ENCODE measurements around the gene CD248.

CD248 gene

DNA sequence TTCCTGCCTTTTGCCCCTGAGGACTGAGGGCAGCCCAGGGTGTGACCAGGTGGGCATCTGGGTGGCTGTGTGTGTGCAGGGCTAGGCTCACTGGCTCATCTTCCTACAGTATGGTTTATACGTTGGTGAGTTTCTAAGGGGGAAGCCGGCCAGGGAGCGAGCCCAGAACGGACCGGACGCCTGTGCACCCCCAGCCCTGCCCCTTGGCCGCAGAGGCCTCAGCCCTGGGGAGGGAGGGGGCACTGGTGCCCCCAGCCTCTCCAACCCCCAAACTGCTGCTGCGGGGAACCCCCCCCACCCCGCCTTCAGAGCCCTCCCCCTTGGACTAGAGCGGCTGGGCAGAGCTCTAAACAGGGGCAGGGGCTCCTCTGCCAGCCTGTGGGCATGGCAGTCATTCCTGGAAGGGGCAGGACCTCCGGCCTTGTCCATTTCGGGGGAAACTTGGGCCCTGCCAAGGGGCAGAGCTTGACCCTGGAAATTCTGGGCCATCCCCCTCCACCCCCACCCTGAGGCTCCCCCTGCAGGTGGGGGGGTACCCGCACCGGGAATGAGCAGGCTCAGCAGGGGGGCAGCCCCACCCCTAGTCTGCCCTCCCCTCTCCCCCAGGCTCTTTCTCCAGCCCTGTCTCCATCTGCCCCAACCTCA is 33.3 kb downstream of the CD248 start:
- Histone ChIP-seq H3K4me1 (peaks cover 3 to 33% (median 28%) of the 10 kb centered on the region in 4 donors), H3K27ac (no peak overlapping the region), H3K27me3 (no peaks in the 10 kb centered on the region), H3K4me3 (no peak overlapping the region), H3K9me3 (no peaks in the 10 kb centered on the region), H3K36me3 (peaks cover 0 to 17% (median 4%) of the 10 kb centered on the region in 3 donors)
- DNase-seq: no peak
- TF ChIP-seq CTCF (IDR thresholded peaks at IDR 0.05): no peak
- intact Hi-C loops (cut with DNase I; ENCODE audit: low total_unique reads): loop anchor here (2.0 kb wide), 1 partner anchor 61 kb away; no protein-coding TSS in a partner anchor

DNA sequence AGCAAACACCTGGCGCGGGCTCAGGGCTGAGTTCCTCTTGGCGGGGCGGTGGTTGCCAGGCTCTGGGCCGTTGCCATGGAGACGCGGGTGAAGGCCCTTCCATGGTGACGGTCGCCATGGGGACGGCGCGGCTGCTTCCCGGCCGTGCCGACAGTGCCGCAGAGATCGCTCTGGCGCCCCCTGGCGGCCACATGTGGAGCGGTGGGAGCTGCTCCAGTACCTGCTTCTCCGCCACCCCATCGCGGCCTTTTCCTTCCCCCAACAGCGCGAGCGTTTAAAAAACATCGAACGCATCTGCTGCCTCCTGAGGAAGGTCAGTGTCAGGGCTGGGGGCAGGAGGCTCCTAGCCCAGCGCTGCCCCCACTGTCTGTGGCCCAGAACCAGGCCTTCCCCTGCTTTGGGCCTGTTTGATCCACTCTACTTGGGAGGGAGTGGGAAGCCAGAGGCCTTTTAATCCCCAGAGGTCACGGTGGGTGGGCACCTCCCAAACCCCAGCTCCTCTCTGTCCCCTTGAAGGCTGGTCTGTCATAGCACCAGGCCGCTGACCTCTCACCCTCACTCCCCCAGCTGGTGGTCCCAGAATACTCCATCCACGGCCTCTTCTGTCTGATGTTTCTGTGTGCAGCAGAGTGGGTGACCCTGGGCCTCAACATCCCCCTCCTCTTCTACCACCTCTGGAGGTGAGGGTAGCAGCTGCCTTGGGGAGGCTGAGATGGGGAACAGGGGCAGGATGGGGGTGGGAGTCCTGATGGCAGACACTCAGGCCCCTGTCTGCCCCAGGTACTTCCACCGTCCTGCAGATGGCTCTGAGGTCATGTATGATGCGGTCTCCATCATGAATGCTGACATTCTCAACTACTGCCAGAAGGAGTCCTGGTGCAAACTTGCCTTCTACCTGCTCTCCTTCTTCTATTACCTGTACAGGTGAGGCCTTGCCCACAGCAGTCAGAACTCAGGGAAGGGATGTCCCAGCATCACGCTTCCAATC is 34.1 kb downstream of the CD248 start:
- peaks cover 3 to 30% (median 27%) of the 10 kb centered on the region in 4 donors for H3K4me1 ChIP-seq
- no peaks in the 10 kb centered on the region for H3K27me3 ChIP-seq
- DNase-seq: peak; percentile 97 to 98
- intact Hi-C loops (cut with DNase I; ENCODE audit: low total_unique reads): loop anchor here (2.0 kb wide), 1 partner anchor 60 kb away; no protein-coding TSS in a partner anchor
- peaks cover 0 to 17% (median 4%) of the 10 kb centered on the region in 3 donors for H3K36me3 ChIP-seq
- H3K27ac ChIP-seq: no peak overlapping the region
- TF ChIP-seq CTCF (IDR thresholded peaks at IDR 0.05): peak; percentile 98 to 99
- no peaks in the 10 kb centered on the region for H3K9me3 ChIP-seq
- H3K4me3 ChIP-seq: no peak overlapping the region

DNA sequence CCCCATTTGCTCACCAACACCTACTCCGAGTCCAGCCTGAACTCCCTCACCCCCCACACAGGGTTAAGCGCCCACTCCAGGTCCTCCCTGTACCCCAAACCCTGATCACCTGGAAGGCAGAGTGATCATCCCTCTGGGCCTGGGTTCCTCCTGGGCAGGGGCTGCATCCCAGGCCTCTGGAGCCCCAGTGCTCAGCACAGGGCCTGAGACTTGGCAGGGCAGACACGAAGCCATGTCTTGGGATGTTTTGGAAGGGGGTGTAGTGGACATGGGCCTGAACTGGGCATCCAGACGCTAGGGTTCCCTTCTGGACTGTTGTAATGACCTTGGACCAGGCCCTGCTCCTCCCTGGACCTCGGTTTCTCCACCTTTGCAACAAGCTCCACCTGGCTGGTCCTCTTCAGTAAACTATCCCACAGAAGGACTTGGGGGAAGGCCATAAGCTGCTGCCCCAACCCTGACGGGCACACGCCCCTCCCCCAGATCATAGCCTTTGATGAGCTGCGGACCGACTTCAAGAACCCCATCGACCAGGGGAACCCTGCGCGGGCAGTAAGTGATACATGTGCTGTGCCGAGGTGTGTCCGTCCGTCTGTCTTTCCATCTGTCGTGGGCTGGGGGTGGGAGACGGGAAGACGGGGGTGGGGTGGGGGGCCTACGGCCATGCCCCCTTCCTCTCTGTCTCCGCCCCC is 34.9 kb downstream of the CD248 start:
- Histone ChIP-seq H3K9me3 (no peaks in the 10 kb centered on the region), H3K36me3 (peaks cover 0 to 17% (median 4%) of the 10 kb centered on the region in 3 donors), H3K4me3 (no peak overlapping the region), H3K27me3 (no peaks in the 10 kb centered on the region), H3K27ac (no peak overlapping the region), H3K4me1 (peaks cover 3 to 28% (median 26%) of the 10 kb centered on the region in 4 donors)
- intact Hi-C loops (cut with DNase I; ENCODE audit: low total_unique reads): loop anchor here (2.0 kb wide), 1 partner anchor 59 kb away; no protein-coding TSS in a partner anchor
- TF ChIP-seq CTCF (IDR thresholded peaks at IDR 0.05): no peak
- DNase-seq: no peak

DNA sequence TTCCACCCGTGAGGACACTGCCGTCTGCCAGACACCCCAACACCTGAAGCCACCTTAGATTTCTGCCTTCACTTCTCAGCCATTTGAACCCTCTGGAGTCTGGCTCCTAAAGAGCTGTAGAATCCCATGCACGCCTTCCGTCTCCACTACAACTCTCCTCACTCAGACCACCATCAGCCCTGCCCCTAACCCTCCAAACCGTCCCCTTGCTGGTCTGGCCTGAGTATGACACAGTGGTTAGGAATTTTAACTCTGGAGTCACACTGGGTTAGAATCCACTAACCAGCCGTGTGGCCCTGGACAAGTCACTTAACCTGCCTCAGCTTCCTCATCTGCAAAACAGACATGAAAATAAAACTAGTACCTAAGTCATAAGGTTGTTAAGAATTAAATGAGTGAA is 35.8 kb downstream of the CD248 start:
- DNase-seq: no peak
- peaks cover 0 to 26% (median 10%) of the 10 kb centered on the region in 3 donors for H3K36me3 ChIP-seq
- no peak overlapping the region for H3K4me3 ChIP-seq
- H3K9me3 ChIP-seq: no peaks in the 10 kb centered on the region
- peaks cover 3 to 28% (median 24%) of the 10 kb centered on the region in 4 donors for H3K4me1 ChIP-seq
- no peak overlapping the region for H3K27ac ChIP-seq
- intact Hi-C loops (cut with DNase I; ENCODE audit: low total_unique reads): no loop called here
- H3K27me3 ChIP-seq: no peaks in the 10 kb centered on the region
- TF ChIP-seq CTCF (IDR thresholded peaks at IDR 0.05): no peak

GRCh38 chr11:66280428-66280827 is 36.4 kb downstream of the CD248 start:
- H3K27ac ChIP-seq: no peak overlapping the region
- peaks cover 3 to 28% (median 24%) of the 10 kb centered on the region in 4 donors for H3K4me1 ChIP-seq
- peaks cover 0 to 29% (median 15%) of the 10 kb centered on the region in 3 donors for H3K36me3 ChIP-seq
- no peak for DNase-seq
- intact Hi-C loops (cut with DNase I; ENCODE audit: low total_unique reads): no loop called here
- no peaks in the 10 kb centered on the region for H3K9me3 ChIP-seq
- H3K27me3 ChIP-seq: no peaks in the 10 kb centered on the region
- no peak overlapping the region for H3K4me3 ChIP-seq
- no peak for TF ChIP-seq CTCF (IDR thresholded peaks at IDR 0.05)

All from tibial artery (tissue), 4 donors.